Stomach (tissue), 9 donors: ENCODE results near the gene DOCK3. TPM values are rescaled to one million over a fixed set of nuclear protein-coding genes. Genes with fewer than 3 reads are reported as not detected.
A peak's percentile ranks its signal among the peaks of the same experiment; 100 is the strongest.
"Not testable (repeated sequence)": the region's sequence is repeated elsewhere in the genome, so short reads cannot be mapped to it uniquely, and the experiment has no call there.

Experiments used
- DNase-seq, 2 donors: peaks; one replicate each; pipeline versions ENCODE4 v3.0.0 to v3.0.0-alpha.2; 2013 to 2019
- H3K27ac ChIP-seq, 5 donors: fragments of 200-600 bp in 4 of 5; sonication (generic) in 4 of 5; one replicate each; pipeline ENCODE4 v1.5.1; 2013 to 2019; ENCODE audit warnings: mild to moderate bottlenecking in 1 of 5, moderate library complexity in 1 of 5
- H3K27me3 ChIP-seq, 3 donors: fragments of 200-600 bp; sonication (generic); one replicate each; pipeline ENCODE4 v1.5.1; 2017 to 2019; ENCODE audit warnings: mixed run types in 1 of 3
- H3K36me3 ChIP-seq, 4 donors: fragments of 200-600 bp; sonication (generic); 1 replicate in 3 of 4; 2 replicates in 1 of 4; pipeline ENCODE4 v1.5.1; 2016 to 2019
- H3K4me1 ChIP-seq, 4 donors: fragments of 200-600 bp; sonication (generic); one replicate each; pipeline ENCODE4 v1.5.1; 2016 to 2019
- H3K4me3 ChIP-seq, 4 donors: fragments of 200-600 bp; sonication (generic) in 3 of 4; one replicate each; pipeline ENCODE4 v1.5.1; 2016 to 2019; ENCODE audit warnings: mild to moderate bottlenecking in 1 of 4
- H3K9me3 ChIP-seq, 4 donors: fragments of 200-600 bp; sonication (generic); one replicate each; pipeline ENCODE4 v1.5.1; 2016 to 2019
- CTCF ChIP-seq, 7 experiments: fragments of 450-650 bp in 4 of 7; fragments of 200-600 bp in 3 of 7; sonication (generic) in 3 of 7; IDR thresholded peaks; one replicate each; pipeline ENCODE4 v1.5.1; 2016 to 2019; ENCODE audit warnings: antibody characterized with exemption in 7 of 7, control low read depth in 2 of 7, mild to moderate bottlenecking in 1 of 7
- EP300 ChIP-seq: sonication (generic); formaldehyde crosslinking; IDR thresholded peaks from one replicate; pipeline ENCODE4 v1.6.1; 2017; ENCODE audit warnings: antibody characterized with exemption
- POLR2A ChIP-seq, 4 donors: fragments of 450-650 bp; IDR thresholded peaks; one replicate each; pipeline ENCODE4 v1.6.1; 2016; ENCODE audit warnings: antibody characterized with exemption in 4 of 4, control low read depth in 2 of 4, mild to moderate bottlenecking in 1 of 4, moderate library complexity in 1 of 4
- POLR2AphosphoS5 ChIP-seq, 3 donors: sonication (generic); formaldehyde crosslinking; IDR thresholded peaks; one replicate each; pipeline ENCODE4 v1.6.1; 2016; ENCODE audit warnings: antibody characterized with exemption in 3 of 3
- WGBS, 5 donors: extraction: QIAGEN DNeasy Blood & Tissue Kit in 3 of 5; methylation state at CpG; one replicate each; pipeline versions ENCODE4 v1.1.5 to v1.1.7; 2013 to 2018; 5-methylcytosine and 5-hydroxymethylcytosine counted together
- intact Hi-C: fragments of 100-400 bp; cut with DNase I; formaldehyde crosslinking; loops from one replicate; pipeline ENCODE4 v1.15.1; 2023; ENCODE audit warnings: low total_unique reads
- polyA plus RNA-seq, 3 donors: library from polyadenylated mRNA; stranded (reverse); fragments of 200-250 nt; gene quantifications; one replicate each; pipeline ENCODE4 v1.2.3, GENCODE V29; 2013
- total RNA-seq, 5 donors: library from RNA; depleted of rRNA; stranded (reverse); fragments of >200 nt; gene quantifications; one replicate each; pipeline versions ENCODE4 v1.1.0 to v1.2.3, GENCODE V29; 2014 to 2016
- donor health status: healthy with polysubstance abuse.
- donor health status: Bipolar disorder and iron deficiency.
- donor health status: healthy.

DOCK3 gene
- total and polyA plus RNA-seq, 8 donors = 0.06 to 2.3 (median 1.0) TPM; not detected in 2

- WGBS, 5 donors = 64 to 90% (median 85%) methylated on average over 7 to 20 of the region's 20 CpGs
- peaks cover 0 to 6% (median 2%) of the 10 kb centered on the region in 4 donors for H3K9me3 ChIP-seq
- intact Hi-C loops = no loop called here
- TF ChIP-seq CTCF (IDR thresholded peaks at IDR 0.05) (no peak), POLR2A (IDR thresholded peaks at IDR 0.05) (no peak), EP300 (no peak), POLR2AphosphoS5 (IDR thresholded peaks at IDR 0.05) (no peak)
- no peak overlapping the region for H3K4me3 ChIP-seq
- DNase-seq = no peak
- H3K36me3 ChIP-seq = no peaks in the 10 kb centered on the region
- peaks cover 0 to 7% (median 4%) of the 10 kb centered on the region in 3 donors for H3K27me3 ChIP-seq
- no peaks in the 10 kb centered on the region for H3K4me1 ChIP-seq
- H3K27ac ChIP-seq = no peak overlapping the region
Observed at GRCh38 chr3:50930371-50931208, 255.9 kb downstream of the DOCK3 start.

GRCh38 chr3:50932918-50933317 lies 258.2 kb downstream of the DOCK3 start:
- H3K4me1 ChIP-seq, H3K27me3 ChIP-seq, H3K36me3 ChIP-seq, H3K27ac ChIP-seq, DNase-seq, intact Hi-C loops, H3K4me3 ChIP-seq: not testable (repeated sequence)
- H3K9me3 ChIP-seq = peaks cover 0 to 13% (median 5%) of the 10 kb centered on the region in 4 donors
- 63 to 78% (median 67%) methylated on average over 2 of the region's 2 CpGs for WGBS, 5 donors

- no peaks in the 10 kb centered on the region for H3K27me3 ChIP-seq
- intact Hi-C loops = no loop called here
- H3K4me1 ChIP-seq = no peaks in the 10 kb centered on the region
- WGBS, 5 donors = 93 to 98% (median 96%) methylated on average over 2 of the region's 2 CpGs
- TF ChIP-seq POLR2AphosphoS5 (IDR thresholded peaks at IDR 0.05) (no peak), CTCF (IDR thresholded peaks at IDR 0.05) (no peak), POLR2A (IDR thresholded peaks at IDR 0.05) (no peak), EP300 (no peak)
- no peaks in the 10 kb centered on the region for H3K36me3 ChIP-seq
- DNase-seq = no peak
- H3K27ac ChIP-seq = no peak overlapping the region
- peaks cover 0 to 13% (median 5%) of the 10 kb centered on the region in 4 donors for H3K9me3 ChIP-seq
- no peak overlapping the region for H3K4me3 ChIP-seq
Observed at GRCh38 chr3:50936389-50936788, 261.7 kb downstream of the DOCK3 start.

GRCh38 chr3:50947419-50947818 lies 272.7 kb downstream of the DOCK3 start:
- no peaks in the 10 kb centered on the region for H3K27me3 ChIP-seq
- no peak for DNase-seq
- no peaks in the 10 kb centered on the region for H3K9me3 ChIP-seq
- no peak overlapping the region for H3K27ac ChIP-seq
- H3K36me3 ChIP-seq = no peaks in the 10 kb centered on the region
- TF ChIP-seq EP300 (no peak), POLR2AphosphoS5 (IDR thresholded peaks at IDR 0.05) (no peak), CTCF (IDR thresholded peaks at IDR 0.05) (no peak), POLR2A (IDR thresholded peaks at IDR 0.05) (no peak)
- no peak overlapping the region for H3K4me3 ChIP-seq
- peaks cover 0 to 11% (median 2%) of the 10 kb centered on the region in 4 donors for H3K4me1 ChIP-seq
- 88 to 98% (median 91%) methylated on average over 2 of the region's 2 CpGs for WGBS, 5 donors
- intact Hi-C loops = no loop called here

- Histone ChIP-seq H3K27me3 (no peaks in the 10 kb centered on the region), H3K36me3 (no peaks in the 10 kb centered on the region), H3K4me1 (peaks cover 0 to 11% (median 2%) of the 10 kb centered on the region in 4 donors), H3K9me3 (no peaks in the 10 kb centered on the region), H3K27ac (no peak overlapping the region), H3K4me3 (peak overlapping the region in 2 of 4 donors; percentile 2 to 9)
- TF ChIP-seq CTCF (IDR thresholded peaks at IDR 0.05) (no peak), POLR2AphosphoS5 (IDR thresholded peaks at IDR 0.05) (no peak), POLR2A (IDR thresholded peaks at IDR 0.05) (no peak), EP300 (no peak)
- no peak for DNase-seq
- intact Hi-C loops = no loop called here
- WGBS, 5 donors = 18 to 24% (median 22%) methylated on average over 2 of the region's 2 CpGs
Observed at GRCh38 chr3:50950591-50950990, 275.9 kb downstream of the DOCK3 start.
